Mesenchymal stem cell (in vitro differentiated cells and primary cell): ENCODE results near the gene GCG.

Experiments used
- DNase-seq: peaks from one replicate; pipeline ENCODE4 v3.0.0-alpha.2; 2013
- H2AFZ ChIP-seq: one replicate; pipeline ENCODE4 v1.6.1; 2013; ENCODE audit warnings: low read depth, mild to moderate bottlenecking, control low read depth, inconsistent platforms, low read length, moderate library complexity
- H2AK5ac ChIP-seq: 2 replicates; pipeline ENCODE4 v1.6.1; 2013; ENCODE audit warnings: low read length, moderate library complexity, mild to moderate bottlenecking, inconsistent platforms; ENCODE audit not compliant: severe bottlenecking
- H2BK120ac ChIP-seq: one replicate; pipeline ENCODE4 v1.6.1; 2013; ENCODE audit warnings: low read depth, mild to moderate bottlenecking, inconsistent platforms, low read length, moderate library complexity
- H2BK12ac ChIP-seq, 2 experiments: one replicate each; pipeline ENCODE4 v1.6.1; 2013; ENCODE audit warnings: inconsistent platforms in 2 of 2, low read length in 2 of 2, mild to moderate bottlenecking in 2 of 2, moderate library complexity in 2 of 2, control low read depth in 1 of 2
- H2BK15ac ChIP-seq: one replicate; pipeline ENCODE4 v1.6.1; 2013; ENCODE audit warnings: mild to moderate bottlenecking, low read depth, inconsistent platforms; ENCODE audit not compliant: poor library complexity, severe bottlenecking
- H2BK5ac ChIP-seq: 2 replicates; pipeline ENCODE4 v1.6.1; 2013; ENCODE audit warnings: low read depth, mild to moderate bottlenecking, low read length, control low read depth, inconsistent platforms; ENCODE audit not compliant: poor library complexity, severe bottlenecking
- H3K14ac ChIP-seq, 2 experiments: one replicate each; pipeline ENCODE4 v1.6.1; 2013; ENCODE audit warnings: inconsistent platforms in 2 of 2, low read length in 2 of 2, control low read depth in 1 of 2, mild to moderate bottlenecking in 1 of 2, moderate library complexity in 1 of 2
- H3K18ac ChIP-seq, 2 experiments: one replicate each; pipeline ENCODE4 v1.6.1; 2013; ENCODE audit warnings: inconsistent platforms in 2 of 2, low read length in 2 of 2, control low read depth in 1 of 2, low read depth in 1 of 2, mild to moderate bottlenecking in 1 of 2
- H3K23ac ChIP-seq, 2 experiments: one replicate each; pipeline ENCODE4 v1.6.1; 2013; ENCODE audit warnings: inconsistent platforms in 2 of 2, low read length in 2 of 2, mild to moderate bottlenecking in 2 of 2, moderate library complexity in 2 of 2, control low read depth in 1 of 2
- H3K27ac ChIP-seq: 2 replicates; pipeline ENCODE4 v1.5.1; 2013; ENCODE audit warnings: mild to moderate bottlenecking, moderate library complexity, low read length, control low read depth, inconsistent platforms; ENCODE audit not compliant: poor library complexity, severe bottlenecking
- H3K27me3 ChIP-seq, 2 experiments: 2 replicates each; pipeline versions ENCODE4 v1.6.1 to v1.7.0; 2013; ENCODE audit warnings: low read length in 2 of 2, mild to moderate bottlenecking in 2 of 2, moderate library complexity in 2 of 2, control low read depth in 1 of 2, inconsistent platforms in 1 of 2; ENCODE audit not compliant: control insufficient read depth in 1 of 2, insufficient read depth in 1 of 2
- H3K36me3 ChIP-seq, 2 experiments: 2 replicates each; pipeline versions ENCODE4 v1.6.1 to v1.7.0; 2013; ENCODE audit warnings: low read length in 2 of 2, control low read depth in 1 of 2, inconsistent platforms in 1 of 2, low read depth in 1 of 2, mild to moderate bottlenecking in 1 of 2; ENCODE audit not compliant: insufficient read depth in 2 of 2, control insufficient read depth in 1 of 2
- H3K4ac ChIP-seq, 2 experiments: one replicate each; pipeline ENCODE4 v1.6.1; 2013; ENCODE audit warnings: inconsistent platforms in 2 of 2, low read length in 2 of 2, mild to moderate bottlenecking in 2 of 2, moderate library complexity in 2 of 2, control low read depth in 1 of 2, low read depth in 1 of 2
- H3K4me1 ChIP-seq: 2 replicates; pipeline ENCODE4 v1.6.1; 2013; ENCODE audit warnings: low read depth, low read length, control low read depth; ENCODE audit not compliant: control insufficient read depth, insufficient read depth
- H3K4me2 ChIP-seq: 2 replicates; pipeline ENCODE4 v1.6.1; 2013; ENCODE audit warnings: low read length, mild to moderate bottlenecking, inconsistent platforms; ENCODE audit not compliant: poor library complexity, severe bottlenecking
- H3K4me3 ChIP-seq, 2 experiments: 2 replicates each; pipeline versions ENCODE4 v1.5.1 to v1.7.0; 2013; ENCODE audit warnings: low read length in 2 of 2, mild to moderate bottlenecking in 2 of 2, control low read depth in 1 of 2, low read depth in 1 of 2; ENCODE audit not compliant: insufficient read depth in 1 of 2
- H3K79me1 ChIP-seq: replicated peaks from 2 replicates; pipeline ENCODE4 v1.6.1; 2013; ENCODE audit warnings: mild to moderate bottlenecking, control low read depth, low read length, inconsistent platforms; ENCODE audit not compliant: poor library complexity, severe bottlenecking
- H3K9ac ChIP-seq: 2 replicates; pipeline ENCODE4 v1.7.0; 2013; ENCODE audit warnings: mild to moderate bottlenecking, low read length, moderate library complexity
- H3K9me3 ChIP-seq: 2 replicates; pipeline ENCODE4 v1.7.0; 2013; ENCODE audit warnings: mild to moderate bottlenecking, low read length; ENCODE audit not compliant: control insufficient read depth
- H4K8ac ChIP-seq: one replicate; pipeline ENCODE4 v1.6.1; 2013; ENCODE audit warnings: inconsistent platforms, mild to moderate bottlenecking, low read length, moderate library complexity
- H4K91ac ChIP-seq: one replicate; pipeline ENCODE4 v1.6.1; 2013; ENCODE audit warnings: mild to moderate bottlenecking, low read length, inconsistent platforms
- WGBS: methylation state at CpG from one replicate; pipeline ENCODE4 v1.1.7; 2013; ENCODE audit warnings: mixed read lengths; 5-methylcytosine and 5-hydroxymethylcytosine counted together

GCG gene

DNA sequence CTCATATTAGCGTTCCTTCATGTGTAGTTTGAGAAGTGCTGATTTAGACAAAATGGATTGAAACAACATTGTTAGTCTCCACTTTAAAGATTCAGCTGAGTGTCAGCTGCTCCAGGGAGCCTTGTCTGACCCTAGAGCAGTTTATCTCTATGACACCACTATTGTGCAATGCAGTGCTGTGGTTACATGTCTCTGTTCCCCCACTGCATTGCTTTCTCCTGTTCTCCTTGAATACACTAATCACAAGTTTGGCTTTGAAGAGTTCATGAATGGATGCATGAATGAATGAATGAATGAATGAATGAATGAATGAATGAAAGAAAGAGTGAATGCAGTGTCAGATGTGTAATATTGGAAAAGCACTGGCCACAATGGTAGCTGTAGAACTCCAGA is 38.3 kb downstream of the GCG start:
- Histone ChIP-seq H3K4me3 (no peak overlapping the region), H3K23ac (no peak overlapping the region), H3K27me3 (no peaks in the 10 kb centered on the region), H3K4me1 (no peaks in the 10 kb centered on the region), H2BK5ac (no peak overlapping the region), H3K4ac (no peak overlapping the region), H2BK120ac (no peak overlapping the region), H2BK12ac (no peak overlapping the region), H3K14ac (no peak overlapping the region), H3K9me3 (peaks cover 10% of the 10 kb centered on the region), H3K9ac (peak overlapping the region; percentile 48), H3K18ac (no peak overlapping the region), H4K8ac (no peak overlapping the region), H3K36me3 (no peaks in the 10 kb centered on the region), H2AFZ (no peak overlapping the region), H2BK15ac (no peak overlapping the region), H4K91ac (no peak overlapping the region), H2AK5ac (no peak overlapping the region), H3K4me2 (no peak overlapping the region), H3K27ac (no peak overlapping the region), H3K79me1 (no peaks in the 10 kb centered on the region)
- peak; percentile 82 for DNase-seq
- no CpG with 5 or more reads among the region's 1 CpG for WGBS

GRCh38 chr2:162113088-162113775 is 38.8 kb downstream of the GCG start:
- Histone ChIP-seq H2BK12ac (peak overlapping the region in 1 of 2 experiments; percentile 57), H2BK120ac (no peak overlapping the region), H2AK5ac (no peak overlapping the region), H3K9me3 (peaks cover 10% of the 10 kb centered on the region), H3K4me1 (no peaks in the 10 kb centered on the region), H3K14ac (no peak overlapping the region), H2BK5ac (no peak overlapping the region), H3K27ac (no peak overlapping the region), H3K36me3 (no peaks in the 10 kb centered on the region), H3K4ac (no peak overlapping the region), H3K4me3 (no peak overlapping the region), H3K27me3 (no peaks in the 10 kb centered on the region), H4K8ac (no peak overlapping the region), H3K18ac (no peak overlapping the region), H3K23ac (no peak overlapping the region), H4K91ac (no peak overlapping the region), H3K79me1 (no peaks in the 10 kb centered on the region), H3K4me2 (no peak overlapping the region), H2AFZ (no peak overlapping the region), H3K9ac (peak overlapping the region; percentile 34), H2BK15ac (no peak overlapping the region)
- 75% methylated on average over 3 of the region's 3 CpGs for WGBS
- DNase-seq = no peak

GRCh38 chr2:162111958-162112850 is 39.8 kb downstream of the GCG start:
- Histone ChIP-seq H3K36me3 (no peaks in the 10 kb centered on the region), H3K4ac (peak overlapping the region in 1 of 2 experiments; percentile 45), H3K18ac (no peak overlapping the region), H2BK120ac (no peak overlapping the region), H4K8ac (no peak overlapping the region), H3K9me3 (peaks cover 10% of the 10 kb centered on the region), H3K23ac (no peak overlapping the region), H3K27ac (no peak overlapping the region), H3K14ac (no peak overlapping the region), H4K91ac (no peak overlapping the region), H2BK12ac (no peak overlapping the region), H2AK5ac (no peak overlapping the region), H3K27me3 (no peaks in the 10 kb centered on the region), H3K4me1 (no peaks in the 10 kb centered on the region), H3K9ac (no peak overlapping the region), H3K4me3 (no peak overlapping the region), H3K79me1 (no peaks in the 10 kb centered on the region), H3K4me2 (no peak overlapping the region), H2BK15ac (no peak overlapping the region), H2AFZ (no peak overlapping the region), H2BK5ac (no peak overlapping the region)
- DNase-seq = no peak
- 90% methylated on average over 3 of the region's 5 CpGs for WGBS

DNA sequence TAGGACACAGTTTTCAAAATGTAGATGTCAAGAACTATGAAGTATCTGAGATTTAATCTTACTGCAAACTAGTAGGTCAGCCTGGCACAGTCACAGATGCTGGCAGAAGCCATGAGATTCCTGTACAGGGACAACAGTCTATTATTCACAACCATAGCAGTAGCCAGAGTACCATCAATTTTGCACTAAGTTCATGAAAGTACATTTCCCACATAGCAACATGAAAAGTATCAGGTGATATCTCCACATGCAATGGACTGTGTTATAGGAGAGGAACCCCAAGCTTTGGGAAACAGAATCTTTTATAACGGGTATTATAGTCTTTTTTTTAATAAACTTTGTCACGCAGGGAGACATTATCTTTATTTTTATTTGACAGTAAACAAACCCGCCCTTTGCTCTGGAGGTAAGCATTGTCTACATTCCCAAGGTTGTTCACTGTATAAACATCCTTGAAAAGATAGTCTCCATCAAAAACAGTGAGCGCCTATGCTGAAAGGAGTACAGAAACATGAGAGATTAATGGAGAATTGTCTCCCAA is 44.6 kb downstream of the GCG start:
- no peak overlapping the region for H3K23ac ChIP-seq
- H3K4me2 ChIP-seq = no peak overlapping the region
- H3K4me3 ChIP-seq = no peak overlapping the region
- no peak overlapping the region for H3K4ac ChIP-seq
- H2BK12ac ChIP-seq = no peak overlapping the region
- no peaks in the 10 kb centered on the region for H3K79me1 ChIP-seq
- H3K36me3 ChIP-seq = no peaks in the 10 kb centered on the region
- H4K91ac ChIP-seq = no peak overlapping the region
- H4K8ac ChIP-seq = no peak overlapping the region
- H3K14ac ChIP-seq = no peak overlapping the region
- no peak for DNase-seq
- 83% methylated on average over 3 of the region's 4 CpGs for WGBS
- no peak overlapping the region for H2BK5ac ChIP-seq
- no peaks in the 10 kb centered on the region for H3K4me1 ChIP-seq
- H2AK5ac ChIP-seq = no peak overlapping the region
- H2AFZ ChIP-seq = no peak overlapping the region
- H2BK15ac ChIP-seq = no peak overlapping the region
- no peak overlapping the region for H2BK120ac ChIP-seq
- no peaks in the 10 kb centered on the region for H3K27me3 ChIP-seq
- H3K9me3 ChIP-seq = no peaks in the 10 kb centered on the region
- no peak overlapping the region for H3K27ac ChIP-seq
- H3K18ac ChIP-seq = no peak overlapping the region
- no peak overlapping the region for H3K9ac ChIP-seq
